Endodermal cell (in vitro differentiated cells): ENCODE results near the gene PTCD1. TPM values are rescaled to one million over a fixed set of nuclear protein-coding genes. Genes with fewer than 3 reads are reported as not detected.

Experiments used
- DNase-seq: peaks from one replicate; pipeline ENCODE4 v3.0.0-alpha.2; 2017
- H3K27ac ChIP-seq: 2 replicates; pipeline ENCODE4 v1.5.1; 2013; ENCODE audit warnings: mild to moderate bottlenecking, low read depth, low read length, moderate library complexity
- H3K27me3 ChIP-seq: 2 replicates; pipeline ENCODE4 v1.6.1; 2013; ENCODE audit warnings: mild to moderate bottlenecking, low read length, moderate library complexity; ENCODE audit not compliant: insufficient read depth, control insufficient read depth, poor library complexity, severe bottlenecking
- H3K36me3 ChIP-seq: 2 replicates; pipeline ENCODE4 v1.7.0; 2013; ENCODE audit warnings: mild to moderate bottlenecking, low read length, moderate library complexity; ENCODE audit not compliant: control insufficient read depth, insufficient read depth
- H3K4me1 ChIP-seq: one replicate; pipeline ENCODE4 v1.7.0; 2013; ENCODE audit warnings: low read length; ENCODE audit not compliant: control insufficient read depth, insufficient read depth
- H3K4me3 ChIP-seq: 2 replicates; pipeline ENCODE4 v1.5.1; 2013; ENCODE audit warnings: mild to moderate bottlenecking, low read length, moderate library complexity
- H3K9ac ChIP-seq: 2 replicates; pipeline ENCODE4 v1.6.1; 2013; ENCODE audit warnings: mild to moderate bottlenecking, low read length, moderate library complexity; ENCODE audit not compliant: poor library complexity, severe bottlenecking; ENCODE audit errors: extremely low read depth
- H3K9me3 ChIP-seq: 2 replicates; pipeline ENCODE4 v1.6.1; 2013; ENCODE audit warnings: mild to moderate bottlenecking, low read length, moderate library complexity; ENCODE audit not compliant: control insufficient read depth
- H3K27ac Mint-ChIP-seq: 2 replicates; pipeline ENCODE4 v1.8.0; 2020; ENCODE audit warnings: mixed read lengths
- H3K27me3 Mint-ChIP-seq: 2 replicates; pipeline ENCODE4 v1.8.0; 2021; ENCODE audit warnings: mild to moderate bottlenecking, mixed read lengths; ENCODE audit not compliant: insufficient read depth
- H3K36me3 Mint-ChIP-seq: 2 replicates; pipeline ENCODE4 v1.8.0; 2020; ENCODE audit warnings: low read depth, mixed read lengths
- H3K4me1 Mint-ChIP-seq: 2 replicates; pipeline ENCODE4 v1.8.0; 2020; ENCODE audit warnings: mixed read lengths
- H3K4me3 Mint-ChIP-seq: 2 replicates; pipeline ENCODE4 v1.8.0; 2020; ENCODE audit warnings: mild to moderate bottlenecking, moderate library complexity, mixed read lengths
- H3K9me3 Mint-ChIP-seq: 2 replicates; pipeline ENCODE4 v1.8.0; 2020; ENCODE audit warnings: mild to moderate bottlenecking, mixed read lengths
- WGBS, 2 experiments: methylation state at CpG; one replicate each; pipeline versions ENCODE4 v1.1.5 to v1.1.7; 2013; ENCODE audit warnings: missing lambda C conversion rate in 2 of 2, mixed read lengths in 1 of 2; ENCODE audit not compliant: insufficient coverage in 1 of 2, insufficient read length in 1 of 2; 5-methylcytosine and 5-hydroxymethylcytosine counted together
- total RNA-seq, 2 donors: library from RNA; stranded (reverse); fragmentation: NEBNext Ultra II Directional in 1 of 2; extraction: Animal tissue kit (Norgen Biotek cat#: 25700) in 1 of 2; gene quantifications; 2 replicates in 1 of 2; 3 replicates in 1 of 2; pipeline ENCODE4 v1.2.1, GENCODE V29; 2021
- TF ChIP-seq, protein P1 (sequence below): fragments of 200-600 bp; sonication (generic); conservative IDR thresholded peaks from 2 replicates; pipeline ENCODE4 v1.5.0; 2021; ENCODE audit warnings: antibody characterized with exemption, mild to moderate bottlenecking

Gene PTCD1
- total RNA-seq, 2 donors from 2014 or later: 11.9 to 12.5 TPM

DNA sequence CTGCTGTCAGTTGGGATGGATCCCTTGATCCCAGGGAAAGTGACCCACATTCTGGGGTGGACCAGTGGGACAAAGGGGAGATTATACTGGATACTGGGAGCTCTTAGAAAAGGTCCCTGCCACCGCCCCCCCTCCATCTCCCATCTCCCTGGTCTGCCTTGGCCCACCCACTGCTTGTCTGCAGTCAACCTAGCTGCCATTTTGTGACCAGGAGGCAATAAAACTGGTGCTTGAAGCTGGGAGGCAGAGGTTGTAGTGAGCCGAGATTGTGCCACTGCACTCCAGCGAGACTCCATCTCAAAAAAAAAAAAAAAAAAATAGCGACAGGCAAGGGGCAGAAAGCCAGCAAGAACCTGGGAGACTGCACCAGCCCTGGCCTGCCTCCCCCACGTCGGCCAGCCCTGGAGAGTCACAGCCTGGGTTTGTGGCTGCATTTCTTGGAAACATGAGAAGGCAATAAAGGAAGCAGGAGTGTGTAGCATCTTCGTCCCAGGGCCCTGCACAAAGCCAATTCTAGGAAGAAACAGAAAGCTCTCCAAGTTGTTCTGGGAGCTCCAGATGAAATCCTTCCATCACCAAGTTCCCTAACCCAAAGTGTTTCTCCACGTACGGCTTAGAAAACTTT lies 68.7 kb downstream of the PTCD1 start:
- DNase-seq: no peak
- Histone ChIP-seq H3K9me3 (no peaks in the 10 kb centered on the region), H3K27ac (no peak overlapping the region), H3K9ac (no peak overlapping the region), H3K36me3 (peaks cover 30% of the 10 kb centered on the region), H3K4me1 (no peaks in the 10 kb centered on the region), H3K4me3 (no peak overlapping the region), H3K27me3 (no peaks in the 10 kb centered on the region)
- Mint-ChIP-seq H3K27me3 (peaks cover 12% of the 10 kb centered on the region), H3K9me3 (no peaks in the 10 kb centered on the region), H3K27ac (no peak overlapping the region), H3K4me1 (no peaks in the 10 kb centered on the region), H3K4me3 (no peak overlapping the region), H3K36me3 (peaks cover 25% of the 10 kb centered on the region)
- 94 to 97% methylated on average over 3 to 9 of the region's 9 CpGs for WGBS, 2 experiments
- TF ChIP-seq, protein P1, sequence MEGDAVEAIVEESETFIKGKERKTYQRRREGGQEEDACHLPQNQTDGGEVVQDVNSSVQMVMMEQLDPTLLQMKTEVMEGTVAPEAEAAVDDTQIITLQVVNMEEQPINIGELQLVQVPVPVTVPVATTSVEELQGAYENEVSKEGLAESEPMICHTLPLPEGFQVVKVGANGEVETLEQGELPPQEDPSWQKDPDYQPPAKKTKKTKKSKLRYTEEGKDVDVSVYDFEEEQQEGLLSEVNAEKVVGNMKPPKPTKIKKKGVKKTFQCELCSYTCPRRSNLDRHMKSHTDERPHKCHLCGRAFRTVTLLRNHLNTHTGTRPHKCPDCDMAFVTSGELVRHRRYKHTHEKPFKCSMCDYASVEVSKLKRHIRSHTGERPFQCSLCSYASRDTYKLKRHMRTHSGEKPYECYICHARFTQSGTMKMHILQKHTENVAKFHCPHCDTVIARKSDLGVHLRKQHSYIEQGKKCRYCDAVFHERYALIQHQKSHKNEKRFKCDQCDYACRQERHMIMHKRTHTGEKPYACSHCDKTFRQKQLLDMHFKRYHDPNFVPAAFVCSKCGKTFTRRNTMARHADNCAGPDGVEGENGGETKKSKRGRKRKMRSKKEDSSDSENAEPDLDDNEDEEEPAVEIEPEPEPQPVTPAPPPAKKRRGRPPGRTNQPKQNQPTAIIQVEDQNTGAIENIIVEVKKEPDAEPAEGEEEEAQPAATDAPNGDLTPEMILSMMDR: no peak

DNA sequence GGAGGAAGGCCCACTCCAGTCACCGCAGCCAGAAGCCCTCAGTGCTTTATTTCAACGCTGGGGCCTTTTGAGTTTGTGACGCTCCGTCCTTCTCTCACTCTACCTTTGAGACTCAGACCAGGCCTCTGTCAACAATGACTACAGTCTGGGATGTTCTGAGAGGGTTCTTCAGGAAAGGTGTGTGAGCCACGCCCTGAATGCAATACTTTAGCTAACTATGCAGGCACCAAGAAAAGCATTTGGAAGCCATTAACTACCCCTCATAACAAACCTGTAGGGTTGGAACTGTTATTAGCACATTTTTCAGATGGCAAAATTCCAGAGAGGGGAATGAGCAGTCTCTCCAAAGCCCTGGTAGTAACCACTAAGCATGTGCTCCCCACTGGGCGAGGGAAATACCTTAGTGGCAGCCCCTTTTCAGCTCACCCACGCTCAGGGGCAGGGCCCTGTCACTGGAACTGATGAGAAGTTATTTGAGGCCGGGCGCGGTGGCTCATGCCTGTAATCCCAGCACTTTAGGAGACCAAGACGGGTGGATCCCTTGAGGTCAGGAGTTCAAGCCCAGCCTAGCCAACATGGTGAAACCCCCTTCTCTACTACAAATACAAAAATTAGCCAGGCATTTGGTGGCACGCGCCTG lies 69.7 kb downstream of the PTCD1 start:
- 76 to 91% methylated on average over 8 to 13 of the region's 13 CpGs for WGBS, 2 experiments
- Mint-ChIP-seq H3K4me1 (no peaks in the 10 kb centered on the region), H3K27me3 (peaks cover 12% of the 10 kb centered on the region)

More for the DNA sequence above, 69.7 kb downstream of the PTCD1 start:
- no peak overlapping the region for H3K4me3 Mint-ChIP-seq
- no peak overlapping the region for H3K9ac ChIP-seq
- peak overlapping the region; percentile 38 for H3K27ac ChIP-seq
- TF ChIP-seq, protein P1: no peak
- peaks cover 38% of the 10 kb centered on the region for H3K36me3 ChIP-seq
- H3K9me3 Mint-ChIP-seq: no peaks in the 10 kb centered on the region
- peaks cover 35% of the 10 kb centered on the region for H3K36me3 Mint-ChIP-seq
- H3K4me1 ChIP-seq: no peaks in the 10 kb centered on the region
- no peak overlapping the region for H3K27ac Mint-ChIP-seq
- no peak for DNase-seq
- H3K4me3 ChIP-seq: no peak overlapping the region
- no peaks in the 10 kb centered on the region for H3K9me3 ChIP-seq
- H3K27me3 ChIP-seq: no peaks in the 10 kb centered on the region

Other genes with a start within 250 kb of the PTCD1 start
- gene KPNA7, start 230.7 kb downstream of the PTCD1 start, total RNA-seq: not detected
- not detected for gene MYH16, start 166.0 kb downstream of the PTCD1 start, total RNA-seq
- 100 to 1,000 TPM; 150 to 154 TPM for gene ARPC1A, start 112.9 kb downstream of the PTCD1 start, total RNA-seq
- 10 to 100 TPM; 53.3 to 73.9 TPM for gene ARPC1B, start 64.1 kb downstream of the PTCD1 start, total RNA-seq
- 100 to 1,000 TPM; 147 to 165 TPM for gene PDAP1, start 30.2 kb downstream of the PTCD1 start, total RNA-seq
- gene BUD31, start 29.8 kb downstream of the PTCD1 start, total RNA-seq: 100 to 1,000 TPM; 102 to 117 TPM
- gene CPSF4, start 145 bp upstream of the PTCD1 start, total RNA-seq: 100 to 1,000 TPM in 1 of 2 donors, 10 to 100 TPM in 1; 87.3 to 126 TPM
- gene ATP5MF, start 27.4 kb upstream of the PTCD1 start, total RNA-seq: 100 to 1,000 TPM; 455 to 472 TPM
- 10 to 100 TPM; 13.7 to 16.5 TPM for gene ZNF789, start 34.1 kb upstream of the PTCD1 start, total RNA-seq
- 10 to 100 TPM; 21.0 to 22.0 TPM for gene ZNF394, start 61.5 kb upstream of the PTCD1 start, total RNA-seq
- 10 to 100 TPM; 14.9 to 18.2 TPM for gene ZKSCAN5, start 65.9 kb upstream of the PTCD1 start, total RNA-seq
- gene FAM200A, start 113.3 kb upstream of the PTCD1 start, total RNA-seq: 1 to 10 TPM; 7.7 to 8.3 TPM
- gene ZNF655, start 119.8 kb upstream of the PTCD1 start, total RNA-seq: 10 to 100 TPM; 57.0 to 58.2 TPM
- gene TMEM225B, start 159.5 kb upstream of the PTCD1 start, total RNA-seq: 1 to 10 TPM in 1 of 2 donors, under 1 TPM in 1; 0.26 to 3.2 TPM
- 10 to 100 TPM; 22.2 to 23.1 TPM for gene ZSCAN25, start 178.1 kb upstream of the PTCD1 start, total RNA-seq
- under 1 TPM; 0.38 to 0.42 TPM for gene CYP3A5, start 241.2 kb upstream of the PTCD1 start, total RNA-seq